NCI-H146 (cell line): ENCODE results near the gene DDX42.

ENCODE experiments used
- DNase-seq: peaks from one replicate; lab custom pipeline; 2025; lab: John Stamatoyannopoulos, UW

The DDX42 gene, protein sequence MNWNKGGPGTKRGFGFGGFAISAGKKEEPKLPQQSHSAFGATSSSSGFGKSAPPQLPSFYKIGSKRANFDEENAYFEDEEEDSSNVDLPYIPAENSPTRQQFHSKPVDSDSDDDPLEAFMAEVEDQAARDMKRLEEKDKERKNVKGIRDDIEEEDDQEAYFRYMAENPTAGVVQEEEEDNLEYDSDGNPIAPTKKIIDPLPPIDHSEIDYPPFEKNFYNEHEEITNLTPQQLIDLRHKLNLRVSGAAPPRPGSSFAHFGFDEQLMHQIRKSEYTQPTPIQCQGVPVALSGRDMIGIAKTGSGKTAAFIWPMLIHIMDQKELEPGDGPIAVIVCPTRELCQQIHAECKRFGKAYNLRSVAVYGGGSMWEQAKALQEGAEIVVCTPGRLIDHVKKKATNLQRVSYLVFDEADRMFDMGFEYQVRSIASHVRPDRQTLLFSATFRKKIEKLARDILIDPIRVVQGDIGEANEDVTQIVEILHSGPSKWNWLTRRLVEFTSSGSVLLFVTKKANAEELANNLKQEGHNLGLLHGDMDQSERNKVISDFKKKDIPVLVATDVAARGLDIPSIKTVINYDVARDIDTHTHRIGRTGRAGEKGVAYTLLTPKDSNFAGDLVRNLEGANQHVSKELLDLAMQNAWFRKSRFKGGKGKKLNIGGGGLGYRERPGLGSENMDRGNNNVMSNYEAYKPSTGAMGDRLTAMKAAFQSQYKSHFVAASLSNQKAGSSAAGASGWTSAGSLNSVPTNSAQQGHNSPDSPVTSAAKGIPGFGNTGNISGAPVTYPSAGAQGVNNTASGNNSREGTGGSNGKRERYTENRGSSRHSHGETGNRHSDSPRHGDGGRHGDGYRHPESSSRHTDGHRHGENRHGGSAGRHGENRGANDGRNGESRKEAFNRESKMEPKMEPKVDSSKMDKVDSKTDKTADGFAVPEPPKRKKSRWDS

GRCh38 chr17:63774141-63774968 is at the start of gene DDX42:
TSS of gene DDX42 (plus strand) at chr17:63774170. CDS start at chr17:63787050, 12,880 bp downstream.
- peak; percentile 71 for DNase-seq

- DNase-seq: no peak
Observed at GRCh38 chr17:63735691-63736090, 38.3 kb upstream of the DDX42 start.

DNA sequence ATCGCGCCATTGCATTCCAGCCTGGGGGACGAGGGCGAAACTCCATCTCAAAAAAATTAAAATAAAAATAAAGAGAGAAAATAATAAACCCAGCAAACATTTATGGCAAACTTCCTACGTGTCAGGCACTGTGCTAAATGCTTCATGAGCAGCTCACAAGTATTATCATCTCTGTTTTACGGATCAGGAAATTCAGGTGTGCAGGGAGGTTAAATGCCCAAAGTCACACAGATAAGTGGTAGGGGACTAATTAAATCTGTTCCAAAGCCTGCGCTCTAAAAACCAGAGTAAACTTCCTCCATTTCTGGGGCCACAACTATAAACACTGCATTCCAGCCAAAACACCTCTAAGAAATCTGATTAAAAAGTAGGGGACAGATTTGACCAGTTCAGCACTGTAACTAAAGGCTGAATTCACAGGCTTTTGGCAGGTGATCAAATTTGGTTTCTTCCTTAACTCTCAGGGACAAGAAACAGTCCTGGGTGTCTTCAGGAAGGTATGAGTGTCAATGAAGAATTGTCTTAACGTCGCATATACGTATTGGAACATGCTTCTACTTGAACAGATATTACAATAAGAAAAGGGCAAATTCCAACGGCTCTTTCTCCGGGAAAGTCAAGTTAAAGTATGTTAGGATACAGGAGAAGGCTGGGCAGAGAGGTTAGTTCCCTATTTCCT is 33.4 kb upstream of the DDX42 start:
- DNase-seq: peak; percentile 4

- DNase-seq: peak; percentile 35
Observed at GRCh38 chr17:63741143-63741407, 32.9 kb upstream of the DDX42 start.

- peak; percentile 98 for DNase-seq
Observed at GRCh38 chr17:63741408-63742173, 32.4 kb upstream of the DDX42 start, which contains the start of gene STRADA. TSS of gene STRADA (minus strand) at chr17:63741799. CDS start at chr17:63728369, 13,430 bp downstream.

DNA sequence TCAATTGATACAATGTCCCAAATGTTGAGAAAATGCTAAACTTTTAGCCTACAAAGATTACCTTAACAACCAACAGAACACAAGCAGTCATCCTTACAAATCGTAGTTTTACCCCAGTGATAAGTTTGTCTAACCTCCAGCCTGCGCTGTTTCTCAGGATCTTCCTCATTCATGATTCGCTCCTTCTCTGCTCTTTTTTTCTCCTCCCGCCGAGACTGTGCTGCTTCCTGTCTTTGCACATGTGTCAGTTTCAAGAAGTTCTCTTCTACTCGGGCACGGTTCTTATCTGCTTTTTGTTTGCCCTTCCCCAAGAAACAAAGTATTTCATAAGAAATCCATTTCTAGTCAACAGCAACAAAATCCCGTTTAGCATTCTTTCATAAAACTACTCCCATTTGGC is 22.2 kb upstream of the DDX42 start:
- DNase-seq: no peak

DNA sequence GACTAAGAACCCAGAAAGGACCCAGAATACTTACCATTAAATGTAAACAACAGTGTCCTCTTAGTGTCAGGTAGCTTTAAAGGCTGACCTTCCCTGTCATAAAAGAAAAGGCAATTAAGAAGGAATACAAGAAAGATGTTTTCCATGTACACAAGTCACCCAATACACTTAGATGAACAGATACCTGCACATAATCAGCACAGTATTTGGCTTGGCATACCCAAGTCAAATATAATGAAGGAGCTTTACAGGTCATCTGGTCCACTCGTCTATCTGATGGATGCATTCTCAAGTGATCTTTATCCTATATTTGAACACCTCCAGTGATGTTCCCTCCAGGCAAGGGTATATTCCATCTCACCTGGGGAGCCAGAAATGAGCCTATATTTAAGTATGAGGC is 21.3 kb upstream of the DDX42 start:
- no peak for DNase-seq

DNA sequence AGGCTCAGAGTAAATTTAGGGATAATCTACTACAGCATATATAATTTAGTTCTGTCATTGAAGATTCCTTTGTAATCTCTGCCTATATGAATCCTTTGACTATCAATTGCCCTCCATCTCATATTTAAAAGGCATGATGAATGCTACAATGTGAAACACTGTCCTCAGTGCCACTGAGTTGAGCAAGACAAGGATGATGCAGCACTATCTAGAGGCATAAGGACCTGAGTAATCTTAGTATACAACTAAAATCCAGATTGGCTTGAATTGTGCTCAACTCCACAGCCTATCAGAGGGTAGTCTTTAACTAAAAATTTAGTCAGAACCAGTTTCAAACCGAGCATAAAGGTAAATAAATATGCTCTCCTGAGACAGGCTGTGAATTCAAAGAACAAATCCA is 20.8 kb upstream of the DDX42 start:
- no peak for DNase-seq

DNA sequence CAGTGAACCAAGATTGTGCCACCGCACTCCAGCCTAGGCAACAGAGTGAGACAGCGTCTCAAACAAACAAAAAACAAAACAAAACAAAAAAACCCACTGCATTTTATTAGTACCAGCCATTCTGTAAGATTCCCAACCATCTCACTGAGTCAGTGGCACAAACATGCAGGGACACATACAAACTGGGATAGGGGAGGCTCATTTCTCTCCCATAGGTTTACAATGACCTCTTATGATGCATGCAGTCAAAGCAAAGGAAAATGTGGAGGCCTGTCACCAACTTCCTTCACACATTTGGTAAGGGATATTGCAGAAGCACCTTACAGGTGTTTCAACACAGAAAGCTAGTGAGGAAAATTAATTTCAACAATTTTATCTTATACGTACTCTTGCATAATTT is 19.9 kb upstream of the DDX42 start:
- no peak for DNase-seq

GRCh38 chr17:63758428-63758827 is 15.5 kb upstream of the DDX42 start:
- DNase-seq: no peak

DNA sequence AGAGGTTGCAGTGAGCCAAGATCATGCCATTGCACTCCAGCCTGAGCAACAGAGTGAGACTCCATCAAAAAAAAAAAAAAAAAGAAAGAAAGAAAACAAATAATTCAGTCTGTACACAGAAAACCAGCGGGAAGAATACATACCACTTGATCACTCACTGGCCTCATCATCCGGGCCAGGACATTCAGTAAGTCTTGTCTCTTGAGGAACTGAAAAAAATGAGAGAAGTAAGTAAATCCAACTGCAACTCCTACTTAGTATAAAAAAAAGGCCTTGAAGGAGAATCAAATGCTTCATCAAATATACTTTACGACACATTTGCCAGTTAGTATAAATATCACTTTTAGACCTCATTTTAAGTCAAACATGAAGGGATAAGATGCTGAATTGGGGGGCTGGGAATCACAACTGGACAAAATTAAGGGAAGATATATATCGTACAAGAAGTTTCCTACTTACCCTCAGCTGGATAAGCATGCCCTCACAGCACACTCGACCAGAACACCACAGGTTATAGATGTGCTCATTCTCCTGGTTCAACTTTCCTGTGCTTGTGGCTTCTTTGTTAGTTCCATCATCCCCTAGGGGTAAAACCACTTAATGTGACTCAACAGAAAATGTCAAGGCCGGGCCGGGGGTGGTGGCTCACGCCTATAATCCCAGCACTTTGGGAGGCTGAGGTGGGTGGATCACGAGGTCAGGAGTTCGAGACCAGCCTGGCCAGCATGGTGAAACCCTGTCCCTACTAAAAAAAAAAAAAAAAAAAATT is 13.0 kb upstream of the DDX42 start:
- DNase-seq: no peak

GRCh38 chr17:63762161-63763078 is 11.6 kb upstream of the DDX42 start:
- DNase-seq: no peak

- DNase-seq: no peak
Observed at GRCh38 chr17:63764716-63765115, 9.3 kb upstream of the DDX42 start.

GRCh38 chr17:63766754-63767153 is 7.2 kb upstream of the DDX42 start:
- DNase-seq: no peak

DNA sequence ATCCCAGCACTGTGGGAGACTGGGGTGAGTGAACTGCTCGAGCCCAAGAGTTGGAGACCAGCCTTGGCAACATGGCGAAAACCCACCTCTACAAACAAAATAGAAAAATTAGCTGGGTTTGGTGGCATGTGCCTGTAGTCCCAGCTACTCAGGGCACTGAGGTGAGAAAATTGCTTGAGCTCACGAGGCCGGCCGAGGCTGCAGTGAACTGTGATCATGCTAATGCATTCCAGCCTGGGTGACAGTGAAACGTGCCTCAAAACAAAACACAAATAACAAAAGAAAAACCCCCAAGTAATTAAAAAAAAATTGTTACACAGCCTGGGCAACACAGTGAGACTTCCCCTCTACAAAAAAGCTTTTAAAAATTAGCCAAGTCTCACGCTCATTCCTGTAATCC is 5.5 kb upstream of the DDX42 start:
- no peak for DNase-seq

GRCh38 chr17:63772801-63773271 is 1.1 kb upstream of the DDX42 start:
- DNase-seq: peak; percentile 24

DNA sequence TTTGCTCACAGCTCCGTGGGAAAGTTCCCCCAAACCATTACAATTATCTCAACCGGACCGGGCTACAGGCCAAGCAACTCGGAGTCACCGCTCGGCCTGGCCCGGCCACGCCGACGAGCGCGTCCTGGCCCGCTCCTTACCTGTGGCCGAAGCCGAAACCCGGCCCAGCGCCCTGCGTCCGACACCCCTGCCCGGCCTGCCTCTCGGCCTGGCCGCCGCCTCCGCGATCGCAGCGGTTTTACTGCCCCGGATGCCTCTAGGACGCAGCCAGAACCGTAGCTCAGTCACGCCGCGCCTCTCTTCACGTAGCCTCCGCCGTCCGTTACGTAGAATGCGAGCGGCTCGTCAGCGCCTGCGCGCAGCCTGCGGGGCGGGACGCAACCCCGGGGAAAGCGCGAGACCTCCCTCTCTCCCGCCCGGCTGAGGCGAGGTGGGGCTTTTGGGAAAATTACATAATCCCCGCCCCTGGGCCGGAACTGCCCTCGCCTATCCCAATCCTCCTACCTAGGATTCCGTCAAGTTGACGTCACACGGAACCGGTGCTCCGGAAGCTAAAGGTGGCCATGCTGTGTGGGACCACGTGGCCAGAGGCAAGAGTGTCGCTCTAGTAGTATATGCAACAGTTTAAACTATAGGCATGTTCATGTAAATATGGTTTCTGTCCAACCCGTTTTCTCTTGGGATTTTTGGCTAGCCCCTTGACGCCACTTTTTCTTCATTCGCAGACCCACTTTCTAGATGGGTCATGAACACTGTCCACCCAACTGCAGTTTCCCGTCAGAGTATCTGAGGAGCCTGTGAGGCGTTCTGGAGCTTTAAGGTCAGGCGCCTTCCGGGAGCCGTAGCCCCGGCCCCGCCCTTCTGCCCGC is 464 bp upstream of the DDX42 start, which contains the start of gene CCDC47:
TSS of gene CCDC47 (minus strand) at position 326 of the 869 bp plus-strand sequence. CDS start 7,422 bp downstream, outside the sequence.
- DNase-seq: peak; percentile 99

- no peak for DNase-seq
Observed at GRCh38 chr17:63774969-63775265, 947 bp downstream of the DDX42 start.
